ENCODE results near the gene PHF2.

Gene PHF2

GRCh38 chr9:93557366-93558137 lies 18.8 kb upstream of the PHF2 start:
- no peak overlapping the region for H3K4me3 Mint-ChIP-seq
- no peaks in the 10 kb centered on the region for H3K4me1 Mint-ChIP-seq
- ATAC-seq (ENCODE audit: low read depth) = no peak
- H3K9me3 Mint-ChIP-seq = no peaks in the 10 kb centered on the region
- peaks cover 28% of the 10 kb centered on the region for H3K36me3 Mint-ChIP-seq
- DNase-seq (ENCODE audit: low spot score in 2 of 2) = no peak
- H3K27ac Mint-ChIP-seq = no peak overlapping the region
- H3K27me3 Mint-ChIP-seq = no peaks in the 10 kb centered on the region

- H3K4me1 Mint-ChIP-seq = no peaks in the 10 kb centered on the region
- peaks cover 29% of the 10 kb centered on the region for H3K36me3 Mint-ChIP-seq
- no peak for ATAC-seq (ENCODE audit: low read depth)
- DNase-seq (ENCODE audit: low spot score in 2 of 2) = no peak
- H3K27ac Mint-ChIP-seq = no peak overlapping the region
- no peak overlapping the region for H3K4me3 Mint-ChIP-seq
- H3K9me3 Mint-ChIP-seq = no peaks in the 10 kb centered on the region
- no peaks in the 10 kb centered on the region for H3K27me3 Mint-ChIP-seq
These were observed 17.9 kb upstream of the PHF2 start for GRCh38 chr9:93558503-93558902.

- H3K4me3 Mint-ChIP-seq = no peak overlapping the region
- H3K27me3 Mint-ChIP-seq = no peaks in the 10 kb centered on the region
- DNase-seq (ENCODE audit: low spot score in 2 of 2) = no peak
- peaks cover 2% of the 10 kb centered on the region for H3K4me1 Mint-ChIP-seq
- H3K27ac Mint-ChIP-seq = no peak overlapping the region
- peaks cover 28% of the 10 kb centered on the region for H3K36me3 Mint-ChIP-seq
- no peak for ATAC-seq (ENCODE audit: low read depth)
- no peaks in the 10 kb centered on the region for H3K9me3 Mint-ChIP-seq
These were observed 15.4 kb upstream of the PHF2 start for GRCh38 chr9:93560991-93561390.

- ATAC-seq (ENCODE audit: low read depth) = no peak
- H3K36me3 Mint-ChIP-seq = peaks cover 22% of the 10 kb centered on the region
- peaks cover 4% of the 10 kb centered on the region for H3K4me1 Mint-ChIP-seq
- H3K27ac Mint-ChIP-seq = no peak overlapping the region
- no peak overlapping the region for H3K4me3 Mint-ChIP-seq
- H3K9me3 Mint-ChIP-seq = no peaks in the 10 kb centered on the region
- no peak for DNase-seq (ENCODE audit: low spot score in 2 of 2)
- H3K27me3 Mint-ChIP-seq = no peaks in the 10 kb centered on the region
These were observed 14.2 kb upstream of the PHF2 start for GRCh38 chr9:93562157-93562556.

GRCh38 chr9:93565089-93565488 lies 11.3 kb upstream of the PHF2 start:
- Mint-ChIP-seq H3K27me3 (no peaks in the 10 kb centered on the region), H3K27ac (no peak overlapping the region)

GRCh38 chr9:93566408-93567270 lies 9.7 kb upstream of the PHF2 start:
- peak; percentile 100 for DNase-seq (ENCODE audit: low spot score in 2 of 2)
- Mint-ChIP-seq H3K4me1 (peaks cover 11% of the 10 kb centered on the region), H3K27me3 (no peaks in the 10 kb centered on the region), H3K36me3 (peaks cover 16% of the 10 kb centered on the region), H3K27ac (peak overlapping the region; percentile 86), H3K4me3 (peak overlapping the region; percentile 86), H3K9me3 (peaks cover 2% of the 10 kb centered on the region)
- ATAC-seq (ENCODE audit: low read depth) = peak; percentile 95

More at GRCh38 chr9:93565089-93565488, 11.3 kb upstream of the PHF2 start:
- no peaks in the 10 kb centered on the region for H3K9me3 Mint-ChIP-seq
- no peak for DNase-seq (ENCODE audit: low spot score in 2 of 2)
- H3K4me1 Mint-ChIP-seq = peaks cover 11% of the 10 kb centered on the region
- ATAC-seq (ENCODE audit: low read depth) = no peak
- no peak overlapping the region for H3K4me3 Mint-ChIP-seq
- peaks cover 14% of the 10 kb centered on the region for H3K36me3 Mint-ChIP-seq

GRCh38 chr9:93567271-93567959 lies 9.0 kb upstream of the PHF2 start:
- DNase-seq (ENCODE audit: low spot score in 2 of 2) (no peak), ATAC-seq (ENCODE audit: low read depth) (no peak)
- peak overlapping the region; percentile 86 for H3K27ac Mint-ChIP-seq
- peaks cover 10% of the 10 kb centered on the region for H3K36me3 Mint-ChIP-seq
- H3K4me3 Mint-ChIP-seq = peak overlapping the region; percentile 86
- H3K4me1 Mint-ChIP-seq = peaks cover 11% of the 10 kb centered on the region
- H3K27me3 Mint-ChIP-seq = no peaks in the 10 kb centered on the region
- H3K9me3 Mint-ChIP-seq = peaks cover 2% of the 10 kb centered on the region

- DNase-seq (ENCODE audit: low spot score in 2 of 2) = no peak
- no peak overlapping the region for H3K27ac Mint-ChIP-seq
- no peak for ATAC-seq (ENCODE audit: low read depth)
- H3K36me3 Mint-ChIP-seq = peaks cover 5% of the 10 kb centered on the region
- no peaks in the 10 kb centered on the region for H3K27me3 Mint-ChIP-seq
- peaks cover 14% of the 10 kb centered on the region for H3K4me1 Mint-ChIP-seq
- no peak overlapping the region for H3K4me3 Mint-ChIP-seq
- peaks cover 2% of the 10 kb centered on the region for H3K9me3 Mint-ChIP-seq
These were observed 8.2 kb upstream of the PHF2 start for GRCh38 chr9:93568169-93568568.

- Mint-ChIP-seq H3K4me3 (no peak overlapping the region), H3K36me3 (peaks cover 2% of the 10 kb centered on the region), H3K27me3 (no peaks in the 10 kb centered on the region), H3K4me1 (peaks cover 18% of the 10 kb centered on the region), H3K9me3 (peaks cover 2% of the 10 kb centered on the region), H3K27ac (no peak overlapping the region)
- ATAC-seq (ENCODE audit: low read depth) = no peak
- no peak for DNase-seq (ENCODE audit: low spot score in 2 of 2)
These were observed 6.7 kb upstream of the PHF2 start for GRCh38 chr9:93569621-93570174.

GRCh38 chr9:93572221-93572620 lies 4.2 kb upstream of the PHF2 start:
- Mint-ChIP-seq H3K4me3 (no peak overlapping the region), H3K36me3 (peaks cover 2% of the 10 kb centered on the region), H3K9me3 (peaks cover 2% of the 10 kb centered on the region), H3K4me1 (peaks cover 18% of the 10 kb centered on the region), H3K27me3 (no peaks in the 10 kb centered on the region), H3K27ac (no peak overlapping the region)
- DNase-seq (ENCODE audit: low spot score in 2 of 2) (no peak), ATAC-seq (ENCODE audit: low read depth) (no peak)

GRCh38 chr9:93572636-93573515 lies 3.5 kb upstream of the PHF2 start:
- no peak overlapping the region for H3K4me3 Mint-ChIP-seq
- peaks cover 2% of the 10 kb centered on the region for H3K9me3 Mint-ChIP-seq
- peaks cover 2% of the 10 kb centered on the region for H3K36me3 Mint-ChIP-seq
- no peak for DNase-seq (ENCODE audit: low spot score in 2 of 2)
- no peak overlapping the region for H3K27ac Mint-ChIP-seq
- no peak for ATAC-seq (ENCODE audit: low read depth)
- peaks cover 22% of the 10 kb centered on the region for H3K4me1 Mint-ChIP-seq
- no peaks in the 10 kb centered on the region for H3K27me3 Mint-ChIP-seq

- H3K27ac Mint-ChIP-seq = no peak overlapping the region
- ATAC-seq (ENCODE audit: low read depth) (no peak), DNase-seq (ENCODE audit: low spot score in 2 of 2) (no peak)
- H3K4me1 Mint-ChIP-seq = peaks cover 25% of the 10 kb centered on the region
- peaks cover 2% of the 10 kb centered on the region for H3K9me3 Mint-ChIP-seq
- H3K36me3 Mint-ChIP-seq = peaks cover 2% of the 10 kb centered on the region
- H3K27me3 Mint-ChIP-seq = no peaks in the 10 kb centered on the region
- H3K4me3 Mint-ChIP-seq = no peak overlapping the region
These were observed 2.9 kb upstream of the PHF2 start for GRCh38 chr9:93573516-93573828.
